HG02798 (cell line): Measurements from ENCODE around the gene SMO.
"Not testable (repeated sequence)": the region's sequence is repeated elsewhere in the genome, so short reads cannot be mapped to it uniquely, and the experiment has no call there.

Experiments
- ATAC-seq: cut with Tn5 transposase; IDR thresholded peaks from one replicate; pipeline ENCODE4 v1.9.1; 2021; ENCODE audit warnings: mild to moderate bottlenecking; ENCODE audit not compliant: unreplicated experiment, poor library complexity

The SMO gene

GRCh38 chr7:129205987-129206785 lies 17.8 kb downstream of the SMO start:
- no peak for ATAC-seq

- ATAC-seq: no peak
Measured at GRCh38 chr7:129208667-129209066, 20.2 kb downstream of the SMO start.

GRCh38 chr7:129209067-129209926 lies 20.9 kb downstream of the SMO start:
- no peak for ATAC-seq

- no peak for ATAC-seq
Measured at GRCh38 chr7:129210256-129210988, 22.0 kb downstream of the SMO start.

- ATAC-seq: no peak
Measured at GRCh38 chr7:129210989-129211312, 22.5 kb downstream of the SMO start.

GRCh38 chr7:129212126-129212525 lies 23.7 kb downstream of the SMO start:
- ATAC-seq: no peak

GRCh38 chr7:129212596-129212995 lies 24.2 kb downstream of the SMO start:
- ATAC-seq: no peak

- no peak for ATAC-seq
Measured at GRCh38 chr7:129213828-129214227, 25.4 kb downstream of the SMO start.

GRCh38 chr7:129215691-129216090 lies 27.3 kb downstream of the SMO start:
- not testable (repeated sequence) for ATAC-seq

- not testable (repeated sequence) for ATAC-seq
Measured at GRCh38 chr7:129216101-129216715, 27.8 kb downstream of the SMO start.

- ATAC-seq: not testable (repeated sequence)
Measured at GRCh38 chr7:129216821-129217416, 28.5 kb downstream of the SMO start.

GRCh38 chr7:129218514-129219062 lies 30.2 kb downstream of the SMO start:
- peak; percentile 71 for ATAC-seq

GRCh38 chr7:129219166-129219565 lies 30.7 kb downstream of the SMO start:
- not testable (repeated sequence) for ATAC-seq

GRCh38 chr7:129222064-129222463 lies 33.6 kb downstream of the SMO start:
- ATAC-seq: no peak

GRCh38 chr7:129224251-129225205 lies 36.1 kb downstream of the SMO start, which contains the start of gene AHCYL2:
Gene AHCYL2, plus strand, starts transcription at chr7:129225030.
- peak; percentile 91 for ATAC-seq

GRCh38 chr7:129225206-129225930 lies 36.9 kb downstream of the SMO start:
- peak; percentile 34 for ATAC-seq

GRCh38 chr7:129225931-129226572 lies 37.6 kb downstream of the SMO start:
- no peak for ATAC-seq
